ENCODE data around the gene MCFD2. TPM values are rescaled to one million over a fixed set of nuclear protein-coding genes. Genes with fewer than 3 reads are reported as not detected.

The MCFD2 gene
- total RNA-seq, 3 donors from 2014 or later (not counting 1 experiment from before 2014, with no cell fraction given): 24.5 to 38.4 (median 34.8) TPM

GRCh38 chr2:46935071-46935470 is 19.5 kb upstream of the MCFD2 start:
- no peak overlapping the region for H3K27ac Mint-ChIP-seq
- H3K9me3 Mint-ChIP-seq: no peaks in the 10 kb centered on the region
- no peaks in the 10 kb centered on the region for H3K36me3 ChIP-seq (ENCODE audit: control insufficient read depth, insufficient read depth, low read length)
- ATAC-seq (no peak), DNase-seq (no peak)
- peaks cover 5 to 10% of the 10 kb centered on the region in 2 donors for H3K4me1 Mint-ChIP-seq
- no peak overlapping the region for H3K4me3 Mint-ChIP-seq
- intact Hi-C loops (cut with micrococcal nuclease): no loop called here
- H3K4me3 ChIP-seq (ENCODE audit: low read length): no peak overlapping the region
- H3K27me3 ChIP-seq (ENCODE audit: control insufficient read depth, insufficient read depth, low read length): no peaks in the 10 kb centered on the region
- no peak overlapping the region for H3K27ac ChIP-seq (ENCODE audit: low read length)
- H3K27me3 Mint-ChIP-seq (ENCODE audit: low read depth in 2 of 2): no peaks in the 10 kb centered on the region
- no peak for TF ChIP-seq CTCF (IDR thresholded peaks at IDR 0.05)
- peaks cover 7% of the 10 kb centered on the region for H3K4me1 ChIP-seq (ENCODE audit: control insufficient read depth, insufficient read depth, low read length)
- no peaks in the 10 kb centered on the region for H3K9me3 ChIP-seq (ENCODE audit: control insufficient read depth, insufficient read depth, low read length)
- H3K36me3 Mint-ChIP-seq: no peaks in the 10 kb centered on the region
- WGBS (ENCODE audit: insufficient coverage): 100% methylated on average over 5 of the region's 5 CpGs

- Histone ChIP-seq H3K4me3 (ENCODE audit: low read length) (no peak overlapping the region), H3K27ac (ENCODE audit: low read length) (no peak overlapping the region), H3K27me3 (ENCODE audit: control insufficient read depth, insufficient read depth, low read length) (no peaks in the 10 kb centered on the region), H3K36me3 (ENCODE audit: control insufficient read depth, insufficient read depth, low read length) (no peaks in the 10 kb centered on the region), H3K9me3 (ENCODE audit: control insufficient read depth, insufficient read depth, low read length) (no peaks in the 10 kb centered on the region), H3K4me1 (ENCODE audit: control insufficient read depth, insufficient read depth, low read length) (no peaks in the 10 kb centered on the region)
- no peak overlapping the region for H3K27ac Mint-ChIP-seq
- whole genome bisulfite sequencing (ENCODE audit: insufficient coverage): no CpG with 5 or more reads among the region's 1 CpG
- DNase-seq: no peak
- peaks cover 15% of the 10 kb centered on the region for H3K36me3 Mint-ChIP-seq
- no peak for ATAC-seq
- no peak overlapping the region for H3K4me3 Mint-ChIP-seq
- intact Hi-C loops (cut with micrococcal nuclease): no loop called here
- peaks cover 3 to 5% of the 10 kb centered on the region in 2 donors for H3K9me3 Mint-ChIP-seq
- no peaks in the 10 kb centered on the region for H3K27me3 Mint-ChIP-seq (ENCODE audit: low read depth in 2 of 2)
- TF ChIP-seq CTCF (IDR thresholded peaks at IDR 0.05): no peak
- H3K4me1 Mint-ChIP-seq: no peaks in the 10 kb centered on the region
Measured at GRCh38 chr2:46929612-46930011, 14.0 kb upstream of the MCFD2 start.

- no peaks in the 10 kb centered on the region for H3K4me1 Mint-ChIP-seq
- no peak overlapping the region for H3K4me3 Mint-ChIP-seq
- no peak for TF ChIP-seq CTCF (IDR thresholded peaks at IDR 0.05)
- intact Hi-C loops (cut with micrococcal nuclease): no loop called here
- WGBS (ENCODE audit: insufficient coverage): 96% methylated on average over 2 of the region's 2 CpGs
- no peak overlapping the region for H3K27ac ChIP-seq (ENCODE audit: low read length)
- H3K9me3 ChIP-seq (ENCODE audit: control insufficient read depth, insufficient read depth, low read length): no peaks in the 10 kb centered on the region
- no peaks in the 10 kb centered on the region for H3K27me3 ChIP-seq (ENCODE audit: control insufficient read depth, insufficient read depth, low read length)
- H3K27me3 Mint-ChIP-seq (ENCODE audit: low read depth in 2 of 2): no peaks in the 10 kb centered on the region
- H3K36me3 Mint-ChIP-seq: peaks cover 15% of the 10 kb centered on the region
- ATAC-seq: no peak
- no peak overlapping the region for H3K27ac Mint-ChIP-seq
- no peaks in the 10 kb centered on the region for H3K36me3 ChIP-seq (ENCODE audit: control insufficient read depth, insufficient read depth, low read length)
- H3K4me3 ChIP-seq (ENCODE audit: low read length): no peak overlapping the region
- H3K9me3 Mint-ChIP-seq: peaks cover 3 to 5% of the 10 kb centered on the region in 2 donors
- no peak for DNase-seq
- H3K4me1 ChIP-seq (ENCODE audit: control insufficient read depth, insufficient read depth, low read length): no peaks in the 10 kb centered on the region
Measured at GRCh38 chr2:46926863-46927262, 11.3 kb upstream of the MCFD2 start.
